ENCODE measurements around the gene ADAMTSL4. TPM values are rescaled to one million over a fixed set of nuclear protein-coding genes. Genes with fewer than 3 reads are reported as not detected.
A peak's percentile ranks its signal among the peaks of the same experiment; 100 is the strongest.

Gene ADAMTSL4
- total and polyA plus RNA-seq, 11 donors: 19.2 to 69.0 (median 41.1) TPM

DNA sequence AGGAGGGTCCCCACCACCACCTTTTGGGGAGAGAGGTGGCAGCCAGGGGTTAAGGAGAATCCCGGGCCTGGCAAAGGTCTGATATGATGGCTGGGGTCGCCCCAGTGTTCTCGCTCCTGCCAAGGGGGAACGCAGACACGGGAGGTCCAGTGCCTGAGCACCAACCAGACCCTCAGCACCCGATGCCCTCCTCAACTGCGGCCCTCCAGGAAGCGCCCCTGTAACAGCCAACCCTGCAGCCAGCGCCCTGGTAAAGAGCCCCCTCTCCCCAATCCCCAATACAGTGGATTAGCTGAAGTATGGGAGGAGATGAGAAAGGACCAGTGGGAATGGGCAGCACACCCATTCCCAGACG lies 10.4 kb downstream of the ADAMTSL4 start:
- intact Hi-C loops (cut with DNase I): loop anchor here (1.0 to 10.0 kb wide), 12 partner anchors 19 to 368 kb away; partner anchors contain the start of genes ENSA (in 3 of the 10), GOLPH3L (in 3 of the 10), MCL1 (in 2 of the 10) and RPRD2 (in 1 of the 10)
- ATAC-seq (no peak), DNase-seq (no peak)
- Histone ChIP-seq H3K27ac (peak overlapping the region in 9 of 12 donors; percentile 23 to 100 (median 100)), H3K4me1 (peaks cover 19 to 64% (median 51%) of the 10 kb centered on the region in 12 donors), H3K36me3 (peaks cover 0 to 29% (median 5%) of the 10 kb centered on the region in 9 donors), H3K9me3 (no peaks in the 10 kb centered on the region), H3K27me3 (no peaks in the 10 kb centered on the region), H3K4me3 (peak overlapping the region in 3 of 12 donors; percentile 53 to 69 (median 66))
- TF ChIP-seq, protein P1, sequence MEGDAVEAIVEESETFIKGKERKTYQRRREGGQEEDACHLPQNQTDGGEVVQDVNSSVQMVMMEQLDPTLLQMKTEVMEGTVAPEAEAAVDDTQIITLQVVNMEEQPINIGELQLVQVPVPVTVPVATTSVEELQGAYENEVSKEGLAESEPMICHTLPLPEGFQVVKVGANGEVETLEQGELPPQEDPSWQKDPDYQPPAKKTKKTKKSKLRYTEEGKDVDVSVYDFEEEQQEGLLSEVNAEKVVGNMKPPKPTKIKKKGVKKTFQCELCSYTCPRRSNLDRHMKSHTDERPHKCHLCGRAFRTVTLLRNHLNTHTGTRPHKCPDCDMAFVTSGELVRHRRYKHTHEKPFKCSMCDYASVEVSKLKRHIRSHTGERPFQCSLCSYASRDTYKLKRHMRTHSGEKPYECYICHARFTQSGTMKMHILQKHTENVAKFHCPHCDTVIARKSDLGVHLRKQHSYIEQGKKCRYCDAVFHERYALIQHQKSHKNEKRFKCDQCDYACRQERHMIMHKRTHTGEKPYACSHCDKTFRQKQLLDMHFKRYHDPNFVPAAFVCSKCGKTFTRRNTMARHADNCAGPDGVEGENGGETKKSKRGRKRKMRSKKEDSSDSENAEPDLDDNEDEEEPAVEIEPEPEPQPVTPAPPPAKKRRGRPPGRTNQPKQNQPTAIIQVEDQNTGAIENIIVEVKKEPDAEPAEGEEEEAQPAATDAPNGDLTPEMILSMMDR (IDR thresholded peaks at IDR 0.05): no peak
- TF ChIP-seq POLR2A (IDR thresholded peaks at IDR 0.05): no peak
- WGBS, 4 donors: 72 to 76% (median 74%) methylated on average over 10 of the region's 10 CpGs

DNA sequence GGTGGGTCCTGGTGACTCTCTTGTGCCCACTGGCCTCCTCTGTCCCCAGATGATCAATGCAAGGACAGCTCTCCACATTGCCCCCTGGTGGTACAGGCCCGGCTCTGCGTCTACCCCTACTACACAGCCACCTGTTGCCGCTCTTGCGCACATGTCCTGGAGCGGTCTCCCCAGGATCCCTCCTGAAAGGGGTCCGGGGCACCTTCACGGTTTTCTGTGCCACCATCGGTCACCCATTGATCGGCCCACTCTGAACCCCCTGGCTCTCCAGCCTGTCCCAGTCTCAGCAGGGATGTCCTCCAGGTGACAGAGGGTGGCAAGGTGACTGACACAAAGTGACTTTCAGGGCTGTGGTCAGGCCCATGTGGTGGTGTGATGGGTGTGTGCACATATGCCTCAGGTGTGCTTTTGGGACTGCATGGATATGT lies 10.8 kb downstream of the ADAMTSL4 start:
- H3K27me3 ChIP-seq: no peaks in the 10 kb centered on the region
- H3K4me1 ChIP-seq: peaks cover 23 to 68% (median 55%) of the 10 kb centered on the region in 12 donors
- peak overlapping the region in 8 of 12 donors; percentile 53 to 69 (median 60) for H3K4me3 ChIP-seq
- peak overlapping the region; percentile 94 to 100 (median 100) for H3K27ac ChIP-seq
- peaks cover 0 to 29% (median 5%) of the 10 kb centered on the region in 9 donors for H3K36me3 ChIP-seq
- ATAC-seq: peak in 3 of 4 donors; percentile 6 to 22 (median 8)
- DNase-seq: peak; percentile 76 to 83 (median 80)
- 24 to 29% (median 27%) methylated on average over 9 of the region's 9 CpGs for WGBS, 4 donors
- intact Hi-C loops (cut with DNase I): loop anchor here (1.0 to 10.0 kb wide), 11 partner anchors 19 to 367 kb away; partner anchors contain the start of genes ENSA (in 3 of the 10), GOLPH3L (in 3 of the 10), MCL1 (in 2 of the 10) and RPRD2 (in 1 of the 10)
- no peaks in the 10 kb centered on the region for H3K9me3 ChIP-seq
- TF ChIP-seq POLR2A (IDR thresholded peaks at IDR 0.05): peak in 1 of 2 donors; percentile 20
- TF ChIP-seq, protein P1 (IDR thresholded peaks at IDR 0.05): peak; percentile 80 to 95 (median 91)

DNA sequence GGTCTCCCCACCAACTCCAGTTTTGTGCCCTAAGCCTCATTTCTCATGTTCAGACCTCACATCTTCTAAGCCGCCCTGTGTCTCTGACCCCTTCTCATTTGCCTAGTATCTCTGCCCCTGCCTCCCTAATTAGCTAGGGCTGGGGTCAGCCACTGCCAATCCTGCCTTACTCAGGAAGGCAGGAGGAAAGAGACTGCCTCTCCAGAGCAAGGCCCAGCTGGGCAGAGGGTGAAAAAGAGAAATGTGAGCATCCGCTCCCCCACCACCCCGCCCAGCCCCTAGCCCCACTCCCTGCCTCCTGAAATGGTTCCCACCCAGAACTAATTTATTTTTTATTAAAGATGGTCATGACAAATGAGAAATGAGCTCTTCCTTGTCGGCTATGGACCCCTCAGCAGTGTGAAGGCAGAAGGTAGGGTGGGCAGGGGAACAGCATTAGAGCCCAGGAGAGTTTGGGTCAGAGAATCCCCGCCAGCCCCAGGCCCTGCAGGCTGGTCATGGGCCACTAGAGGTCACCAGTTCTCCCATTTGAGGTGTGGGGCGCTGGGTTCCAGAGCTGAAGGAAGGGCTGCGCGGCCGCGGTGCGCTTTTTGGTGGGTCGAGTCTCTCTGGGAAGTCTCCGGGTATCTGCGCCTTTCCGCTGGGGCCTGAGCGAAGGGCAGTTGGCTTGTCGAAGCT lies 11.5 kb downstream of the ADAMTSL4 start:
- TF ChIP-seq POLR2A (IDR thresholded peaks at IDR 0.05): no peak
- TF ChIP-seq, protein P1 (IDR thresholded peaks at IDR 0.05): peak; percentile 79 to 94 (median 87)
- DNase-seq: peak; percentile 89 to 93 (median 91)
- H3K9me3 ChIP-seq: no peaks in the 10 kb centered on the region
- H3K4me3 ChIP-seq: peak overlapping the region; percentile 38 to 69 (median 60)
- H3K27me3 ChIP-seq: no peaks in the 10 kb centered on the region
- peaks cover 23 to 75% (median 62%) of the 10 kb centered on the region in 12 donors for H3K4me1 ChIP-seq
- H3K36me3 ChIP-seq: peaks cover 0 to 22% (median 3%) of the 10 kb centered on the region in 9 donors
- H3K27ac ChIP-seq: peak overlapping the region; percentile 94 to 100 (median 100)
- intact Hi-C loops (cut with DNase I): loop anchor here (1.0 to 10.0 kb wide), 15 partner anchors 17 to 367 kb away; partner anchors contain the start of genes MCL1 (in 4 of the 10), ENSA (in 3 of the 10), GOLPH3L (in 3 of the 10) and RPRD2 (in 1 of the 10)
- peak; percentile 44 to 61 (median 60) for ATAC-seq
- WGBS, 4 donors: 13 to 17% (median 16%) methylated on average over 17 of the region's 17 CpGs
